ENCODE measurements around the gene SHISAL1.

GRCh38 chr22:44330188-44330743, 17.5 kb upstream of the SHISAL1 start:
- TF ChIP-seq CTCF (IDR thresholded peaks at IDR 0.05; ENCODE audit: low read length), result no peak
- TF ChIP-seq EZH2 (IDR thresholded peaks at IDR 0.05; ENCODE audit: borderline replicate concordance, low read length), result no peak
